Pancreas (tissue), 10 donors: ENCODE data around the gene LSAMP. TPM values are rescaled to one million over a fixed set of nuclear protein-coding genes. Genes with fewer than 3 reads are reported as not detected.
"Not testable (repeated sequence)": the region's sequence is repeated elsewhere in the genome, so short reads cannot be mapped to it uniquely, and the experiment has no call there.

ENCODE experiments used
- ATAC-seq, 4 donors: fragments of 200-7000 bp; cut with Tn5 transposase; one replicate each; pipeline versions ENCODE4 v1.8.0 to v1.9.1; 2020; ENCODE audit warnings: mild to moderate bottlenecking in 4 of 4, moderate library complexity in 4 of 4
- DNase-seq, 6 donors: peaks; one replicate each; pipeline ENCODE4 v3.0.0-alpha.2; 2020
- FAIRE-seq: peaks from 2 replicates; lab custom pipeline; 2012; peaks lifted over from hg19 to GRCh38; lab: Jason Lieb, UNC
- H3K27ac ChIP-seq, 4 donors: fragments of 200-600 bp; sonication (generic); 1 replicate in 3 of 4; 2 replicates in 1 of 4; pipeline versions ENCODE4 v1.5.0 to v1.8.0; 2020
- H3K27me3 ChIP-seq, 4 donors: fragments of 200-600 bp; one replicate each; pipeline ENCODE4 v1.8.0; 2021
- H3K36me3 ChIP-seq, 3 donors: fragments of 200-600 bp; sonication (generic) in 1 of 3; one replicate each; pipeline versions ENCODE4 v1.5.0 to v1.8.0; 2020 to 2021
- H3K4me1 ChIP-seq, 3 donors: fragments of 200-600 bp; one replicate each; pipeline ENCODE4 v1.8.0; 2021
- H3K4me3 ChIP-seq, 4 donors: fragments of 200-600 bp; sonication (generic) in 2 of 4; one replicate each; pipeline versions ENCODE4 v1.5.0 to v1.8.0; 2020 to 2021
- H3K9me3 ChIP-seq, 4 donors: fragments of 200-600 bp; one replicate each; pipeline ENCODE4 v1.8.0; 2021
- CTCF ChIP-seq, 4 donors: fragments of 200-600 bp; sonication (generic) in 3 of 4; IDR thresholded peaks; one replicate each; pipeline versions ENCODE4 v1.5.0 to v1.8.0; 2021; ENCODE audit warnings: antibody characterized with exemption in 4 of 4
- WGBS, 2 donors: extraction: QIAGEN DNeasy Blood & Tissue Kit; methylation state at CpG; one replicate each; pipeline ENCODE4 v1.1.7; 2013; 5-methylcytosine and 5-hydroxymethylcytosine counted together
- intact Hi-C, 3 donors: fragments of 100-400 bp; cut with DNase I; formaldehyde crosslinking; loops; one replicate each; pipeline versions ENCODE4 v1.11.1 to v1.14.2; 2022
- polyA plus RNA-seq, 2 donors: library from polyadenylated mRNA; stranded (reverse); fragments of 200-250 nt; gene quantifications; one replicate each; pipeline ENCODE4 v1.2.3, GENCODE V29; 2013
- total RNA-seq, 6 donors: library from RNA; stranded (reverse); fragmentation: NEBNext Ultra II Directional in 4 of 6; extraction: Animal tissue kit (Norgen Biotek cat#: 25700) in 4 of 6; gene quantifications; one replicate each; pipeline versions ENCODE4 v1.2.1 to v1.2.4, GENCODE V29; 2021 to 2023
- donor health status: healthy with polysubstance abuse.
- donor health status: DM: no; HTN: no; CAD: no; lungs with moderate emphysema.
- donor health status: DM: no; HTN: no; CAD: no.
- donor health status: control.
- donor health status: control.
- donor health status: Bipolar disorder and iron deficiency.
- donor health status: DM: yes; HTN: yes; CAD: no.
- donor health status: DM: no; HTN: no; CAD: no.
- donor health status: DM: no; HTN: no; CAD: no.
- donor health status: DM: yes; HTN: yes; CAD: no.

The LSAMP gene
- total and polyA plus RNA-seq, 8 donors, result 0.51 to 5.5 (median 1.5) TPM

- intact Hi-C loops, result no loop called here
- ATAC-seq, result no peak
- H3K4me1 ChIP-seq, result no peaks in the 10 kb centered on the region
- no peaks in the 10 kb centered on the region for H3K36me3 ChIP-seq
- TF ChIP-seq CTCF (IDR thresholded peaks at IDR 0.05), result no peak
- no peak overlapping the region for H3K4me3 ChIP-seq
- no peaks in the 10 kb centered on the region for H3K9me3 ChIP-seq
- no peak for FAIRE-seq
- H3K27ac ChIP-seq, result no peak overlapping the region
- WGBS, 2 donors, result 82 to 85% methylated on average over 2 of the region's 2 CpGs
- H3K27me3 ChIP-seq, result no peaks in the 10 kb centered on the region
- DNase-seq, result no peak
Measured at GRCh38 chr3:115804200-115804599, 641.1 kb downstream of the LSAMP start.

- ATAC-seq (no peak), DNase-seq (no peak), FAIRE-seq (no peak)
- intact Hi-C loops, result no loop called here
- Histone ChIP-seq H3K4me3 (no peak overlapping the region), H3K9me3 (no peaks in the 10 kb centered on the region), H3K27ac (no peak overlapping the region), H3K4me1 (no peaks in the 10 kb centered on the region), H3K36me3 (no peaks in the 10 kb centered on the region), H3K27me3 (no peaks in the 10 kb centered on the region)
- no peak for TF ChIP-seq CTCF (IDR thresholded peaks at IDR 0.05)
- WGBS, 2 donors, result 88 to 90% methylated on average over 1 of the region's 1 CpG
Measured at GRCh38 chr3:115803661-115804060, 641.6 kb downstream of the LSAMP start.

- ATAC-seq, result no peak
- no peak for TF ChIP-seq CTCF (IDR thresholded peaks at IDR 0.05)
- no peaks in the 10 kb centered on the region for H3K27me3 ChIP-seq
- no peaks in the 10 kb centered on the region for H3K36me3 ChIP-seq
- FAIRE-seq, result no peak
- intact Hi-C loops, result no loop called here
- no peak for DNase-seq
- H3K27ac ChIP-seq, result no peak overlapping the region
- 75 to 86% methylated on average over 4 of the region's 4 CpGs for WGBS, 2 donors
- H3K4me3 ChIP-seq, result no peak overlapping the region
- H3K9me3 ChIP-seq, result no peaks in the 10 kb centered on the region
- no peaks in the 10 kb centered on the region for H3K4me1 ChIP-seq
Measured at GRCh38 chr3:115800489-115801075, 644.7 kb downstream of the LSAMP start.

GRCh38 chr3:115800065-115800464 is 645.2 kb downstream of the LSAMP start:
- intact Hi-C loops, H3K36me3 ChIP-seq, H3K27ac ChIP-seq, H3K4me1 ChIP-seq, DNase-seq, H3K9me3 ChIP-seq, ATAC-seq, H3K27me3 ChIP-seq, H3K4me3 ChIP-seq, FAIRE-seq: not testable (repeated sequence)
- 86 to 93% methylated on average over 7 of the region's 7 CpGs for WGBS, 2 donors

- intact Hi-C loops, result no loop called here
- no peaks in the 10 kb centered on the region for H3K9me3 ChIP-seq
- FAIRE-seq (no peak), ATAC-seq (peak in 3 of 4 donors; percentile 59 to 72 (median 71)), DNase-seq (no peak)
- H3K36me3 ChIP-seq, result no peaks in the 10 kb centered on the region
- TF ChIP-seq CTCF (IDR thresholded peaks at IDR 0.05), result no peak
- 54 to 65% methylated on average over 6 of the region's 6 CpGs for WGBS, 2 donors
- H3K4me3 ChIP-seq, result no peak overlapping the region
- no peaks in the 10 kb centered on the region for H3K27me3 ChIP-seq
- H3K4me1 ChIP-seq, result no peaks in the 10 kb centered on the region
- no peak overlapping the region for H3K27ac ChIP-seq
Measured at GRCh38 chr3:115792206-115792955, 652.9 kb downstream of the LSAMP start.

- 92 to 93% methylated on average over 44 to 55 of the region's 55 CpGs for WGBS, 2 donors
- H3K36me3 ChIP-seq, H3K9me3 ChIP-seq, H3K27ac ChIP-seq, intact Hi-C loops, FAIRE-seq, ATAC-seq, H3K27me3 ChIP-seq, H3K4me3 ChIP-seq, H3K4me1 ChIP-seq, DNase-seq: not testable (repeated sequence)
Measured at GRCh38 chr3:115791271-115792153, 653.8 kb downstream of the LSAMP start.
